ENCODE measurements around the gene CXCL1. TPM values are rescaled to one million over a fixed set of nuclear protein-coding genes. Genes with fewer than 3 reads are reported as not detected.

Gene CXCL1
- total and polyA plus RNA-seq, 5 donors from 2014 or later: not detected

DNA sequence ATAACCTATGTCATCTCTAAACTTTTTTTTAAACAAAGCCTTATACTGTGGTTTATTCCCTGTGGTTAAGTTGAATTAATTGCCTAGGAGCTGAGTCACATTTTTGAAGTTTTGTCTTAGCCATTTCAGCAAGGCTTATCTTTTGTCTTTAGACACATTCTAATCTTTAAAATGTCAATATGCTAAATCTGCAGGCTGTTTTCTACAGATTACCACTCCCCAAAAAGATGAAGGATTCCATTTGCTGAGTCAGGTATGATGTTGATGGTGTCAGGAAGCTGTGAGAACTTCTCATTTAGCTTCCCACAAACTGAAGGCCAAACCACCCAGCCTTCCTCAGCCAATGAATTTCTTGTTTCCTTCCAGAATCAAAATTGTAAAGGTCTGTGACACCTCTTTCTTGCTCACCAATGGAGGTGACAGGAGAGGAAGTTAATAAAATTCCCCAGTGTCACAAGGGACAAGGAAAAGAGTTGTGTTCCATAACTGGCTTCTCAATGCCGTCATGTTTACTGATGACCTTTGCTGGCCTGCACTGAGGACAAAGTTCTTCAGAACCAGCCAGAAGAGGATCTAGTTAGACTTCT, 36.4 kb upstream of the CXCL1 start:
- Histone ChIP-seq H3K36me3 (ENCODE audit: control insufficient read depth, insufficient read depth, low read length) (no peaks in the 10 kb centered on the region), H3K27ac (ENCODE audit: insufficient read depth, low read length, poor library complexity, severe bottlenecking) (no peak overlapping the region), H3K4me1 (ENCODE audit: control insufficient read depth, insufficient read depth, low read length, poor library complexity, severe bottlenecking) (no peaks in the 10 kb centered on the region), H3K9me3 (ENCODE audit: control insufficient read depth in 2 of 2, low read length in 2 of 2) (no peaks in the 10 kb centered on the region), H3K27me3 (ENCODE audit: control insufficient read depth, insufficient read depth, low read length) (peaks cover 2% of the 10 kb centered on the region), H3K4me3 (ENCODE audit: low read depth, low read length) (no peak overlapping the region)
- no peaks in the 10 kb centered on the region for H3K36me3 Mint-ChIP-seq
- peaks cover 0 to 6% (median 0%) of the 10 kb centered on the region in 7 donors for H3K9me3 Mint-ChIP-seq
- H3K27me3 Mint-ChIP-seq: no peaks in the 10 kb centered on the region
- no peak overlapping the region for H3K27ac Mint-ChIP-seq
- ATAC-seq (ENCODE audit: low read depth in 2 of 2) (no peak), DNase-seq (no peak)
- no peaks in the 10 kb centered on the region for H3K4me1 Mint-ChIP-seq
- H3K4me3 Mint-ChIP-seq: no peak overlapping the region

- Histone ChIP-seq H3K27ac (ENCODE audit: insufficient read depth, low read length, poor library complexity, severe bottlenecking) (no peak within 1 kb of the TSS), H3K36me3 (ENCODE audit: control insufficient read depth, insufficient read depth, low read length) (no peaks in the 10 kb centered on the region), H3K9me3 (ENCODE audit: control insufficient read depth in 2 of 2, low read length in 2 of 2) (no peaks in the 10 kb centered on the region), H3K4me1 (ENCODE audit: control insufficient read depth, insufficient read depth, low read length, poor library complexity, severe bottlenecking) (no peaks in the 10 kb centered on the region), H3K4me3 (ENCODE audit: low read depth, low read length) (no peak within 1 kb of the TSS), H3K27me3 (ENCODE audit: control insufficient read depth, insufficient read depth, low read length) (peaks cover 2% of the 10 kb centered on the region)
- no peak within 1 kb of the TSS for H3K27ac Mint-ChIP-seq
- peaks cover 0 to 6% (median 0%) of the 10 kb centered on the region in 7 donors for H3K9me3 Mint-ChIP-seq
- no peaks in the 10 kb centered on the region for H3K36me3 Mint-ChIP-seq
- no peak within 1 kb of the TSS for H3K4me3 Mint-ChIP-seq
- no peaks in the 10 kb centered on the region for H3K4me1 Mint-ChIP-seq
- DNase-seq (no peak), ATAC-seq (ENCODE audit: low read depth in 2 of 2) (no peak)
- H3K27me3 Mint-ChIP-seq: no peaks in the 10 kb centered on the region
Measured at GRCh38 chr4:73836373-73837279, 32.6 kb upstream of the CXCL1 start, which contains the start of gene CXCL6. Gene CXCL6, plus strand, starts transcription at chr4:73836678. Its CDS starts 73 bp downstream, at chr4:73836751.

DNA sequence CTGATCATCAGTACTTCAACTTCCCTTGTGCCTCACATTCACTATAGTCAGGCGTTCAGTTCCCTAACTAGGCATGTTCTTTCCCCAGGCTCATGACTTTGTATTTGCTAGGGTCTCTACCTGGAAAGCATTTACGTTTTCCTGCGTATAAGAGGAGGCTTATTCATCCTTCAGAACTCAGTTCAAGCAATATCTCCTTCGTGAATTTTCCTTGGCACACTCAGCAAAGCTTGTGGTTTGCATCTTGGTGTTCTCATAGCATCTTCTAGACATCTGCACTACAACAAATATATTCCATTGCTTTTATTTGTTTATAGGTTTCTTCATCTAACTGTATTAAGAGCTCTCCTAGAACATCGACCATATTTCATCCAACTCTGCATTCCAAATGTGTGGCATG, 30.1 kb upstream of the CXCL1 start:
- Mint-ChIP-seq H3K9me3 (peaks cover 0 to 6% (median 0%) of the 10 kb centered on the region in 7 donors), H3K36me3 (no peaks in the 10 kb centered on the region), H3K27me3 (no peaks in the 10 kb centered on the region), H3K27ac (no peak overlapping the region), H3K4me1 (no peaks in the 10 kb centered on the region), H3K4me3 (no peak overlapping the region)
- H3K4me3 ChIP-seq (ENCODE audit: low read depth, low read length): no peak overlapping the region
- no peaks in the 10 kb centered on the region for H3K36me3 ChIP-seq (ENCODE audit: control insufficient read depth, insufficient read depth, low read length)
- DNase-seq (no peak), ATAC-seq (ENCODE audit: low read depth in 2 of 2) (no peak)
- peaks cover 2% of the 10 kb centered on the region for H3K27me3 ChIP-seq (ENCODE audit: control insufficient read depth, insufficient read depth, low read length)
- no peak overlapping the region for H3K27ac ChIP-seq (ENCODE audit: insufficient read depth, low read length, poor library complexity, severe bottlenecking)
- H3K9me3 ChIP-seq (ENCODE audit: control insufficient read depth in 2 of 2, low read length in 2 of 2): no peaks in the 10 kb centered on the region
- no peaks in the 10 kb centered on the region for H3K4me1 ChIP-seq (ENCODE audit: control insufficient read depth, insufficient read depth, low read length, poor library complexity, severe bottlenecking)

- H3K9me3 Mint-ChIP-seq: peaks cover 0 to 6% (median 0%) of the 10 kb centered on the region in 7 donors
- no peak overlapping the region for H3K27ac Mint-ChIP-seq
- peaks cover 2% of the 10 kb centered on the region for H3K27me3 ChIP-seq (ENCODE audit: control insufficient read depth, insufficient read depth, low read length)
- H3K27ac ChIP-seq (ENCODE audit: insufficient read depth, low read length, poor library complexity, severe bottlenecking): no peak overlapping the region
- H3K27me3 Mint-ChIP-seq: no peaks in the 10 kb centered on the region
- no peaks in the 10 kb centered on the region for H3K36me3 ChIP-seq (ENCODE audit: control insufficient read depth, insufficient read depth, low read length)
- ATAC-seq (ENCODE audit: low read depth in 2 of 2) (no peak), DNase-seq (no peak)
- no peaks in the 10 kb centered on the region for H3K36me3 Mint-ChIP-seq
- no peaks in the 10 kb centered on the region for H3K4me1 Mint-ChIP-seq
- H3K4me1 ChIP-seq (ENCODE audit: control insufficient read depth, insufficient read depth, low read length, poor library complexity, severe bottlenecking): no peaks in the 10 kb centered on the region
- no peak overlapping the region for H3K4me3 Mint-ChIP-seq
- no peak overlapping the region for H3K4me3 ChIP-seq (ENCODE audit: low read depth, low read length)
- H3K9me3 ChIP-seq (ENCODE audit: control insufficient read depth in 2 of 2, low read length in 2 of 2): no peaks in the 10 kb centered on the region
Measured at GRCh38 chr4:73839715-73840114, 29.5 kb upstream of the CXCL1 start.

- no peak for DNase-seq
- peaks cover 0 to 6% (median 3%) of the 10 kb centered on the region in 7 donors for H3K9me3 Mint-ChIP-seq
- Histone ChIP-seq H3K36me3 (ENCODE audit: control insufficient read depth, insufficient read depth, low read length) (no peaks in the 10 kb centered on the region), H3K4me3 (ENCODE audit: low read depth, low read length) (no peak overlapping the region), H3K27me3 (ENCODE audit: control insufficient read depth, insufficient read depth, low read length) (peaks cover 2% of the 10 kb centered on the region), H3K4me1 (ENCODE audit: control insufficient read depth, insufficient read depth, low read length, poor library complexity, severe bottlenecking) (no peaks in the 10 kb centered on the region), H3K27ac (ENCODE audit: insufficient read depth, low read length, poor library complexity, severe bottlenecking) (no peak overlapping the region), H3K9me3 (ENCODE audit: control insufficient read depth in 2 of 2, low read length in 2 of 2) (no peaks in the 10 kb centered on the region)
- no peaks in the 10 kb centered on the region for H3K27me3 Mint-ChIP-seq
- H3K4me1 Mint-ChIP-seq: no peaks in the 10 kb centered on the region
- H3K36me3 Mint-ChIP-seq: no peaks in the 10 kb centered on the region
- no peak overlapping the region for H3K4me3 Mint-ChIP-seq
- no peak for ATAC-seq (ENCODE audit: low read depth in 2 of 2)
- no peak overlapping the region for H3K27ac Mint-ChIP-seq
Measured at GRCh38 chr4:73841243-73841925, 27.8 kb upstream of the CXCL1 start.

GRCh38 chr4:73842696-73843095, 26.5 kb upstream of the CXCL1 start:
- no peak overlapping the region for H3K27ac Mint-ChIP-seq
- Histone ChIP-seq H3K36me3 (ENCODE audit: control insufficient read depth, insufficient read depth, low read length) (no peaks in the 10 kb centered on the region), H3K4me3 (ENCODE audit: low read depth, low read length) (no peak overlapping the region), H3K4me1 (ENCODE audit: control insufficient read depth, insufficient read depth, low read length, poor library complexity, severe bottlenecking) (no peaks in the 10 kb centered on the region), H3K9me3 (ENCODE audit: control insufficient read depth in 2 of 2, low read length in 2 of 2) (no peaks in the 10 kb centered on the region), H3K27ac (ENCODE audit: insufficient read depth, low read length, poor library complexity, severe bottlenecking) (no peak overlapping the region), H3K27me3 (ENCODE audit: control insufficient read depth, insufficient read depth, low read length) (no peaks in the 10 kb centered on the region)
- DNase-seq (no peak), ATAC-seq (ENCODE audit: low read depth in 2 of 2) (no peak)
- H3K4me3 Mint-ChIP-seq: no peak overlapping the region
- H3K9me3 Mint-ChIP-seq: peaks cover 0 to 6% (median 0%) of the 10 kb centered on the region in 7 donors
- no peaks in the 10 kb centered on the region for H3K36me3 Mint-ChIP-seq
- no peaks in the 10 kb centered on the region for H3K4me1 Mint-ChIP-seq
- no peaks in the 10 kb centered on the region for H3K27me3 Mint-ChIP-seq

GRCh38 chr4:73843369-73843768, 25.8 kb upstream of the CXCL1 start:
- H3K4me3 ChIP-seq (ENCODE audit: low read depth, low read length): no peak overlapping the region
- Mint-ChIP-seq H3K4me1 (no peaks in the 10 kb centered on the region), H3K27ac (no peak overlapping the region), H3K9me3 (peaks cover 0 to 6% (median 0%) of the 10 kb centered on the region in 7 donors), H3K4me3 (no peak overlapping the region), H3K27me3 (no peaks in the 10 kb centered on the region), H3K36me3 (no peaks in the 10 kb centered on the region)
- no peaks in the 10 kb centered on the region for H3K4me1 ChIP-seq (ENCODE audit: control insufficient read depth, insufficient read depth, low read length, poor library complexity, severe bottlenecking)
- no peak overlapping the region for H3K27ac ChIP-seq (ENCODE audit: insufficient read depth, low read length, poor library complexity, severe bottlenecking)
- ATAC-seq (ENCODE audit: low read depth in 2 of 2): no peak
- H3K27me3 ChIP-seq (ENCODE audit: control insufficient read depth, insufficient read depth, low read length): no peaks in the 10 kb centered on the region
- H3K9me3 ChIP-seq (ENCODE audit: control insufficient read depth in 2 of 2, low read length in 2 of 2): no peaks in the 10 kb centered on the region
- H3K36me3 ChIP-seq (ENCODE audit: control insufficient read depth, insufficient read depth, low read length): no peaks in the 10 kb centered on the region
- DNase-seq: no peak

Data from CD4-positive, CD25-positive, alpha-beta regulatory T cell (primary cell).